ENCODE measurements around the gene ZNF638. TPM values are rescaled to one million over a fixed set of nuclear protein-coding genes. Genes with fewer than 3 reads are reported as not detected.
A peak's percentile ranks its signal among the peaks of the same experiment; 100 is the strongest.

Gene ZNF638
- total and polyA plus RNA-seq, 12 donors: 45.2 to 219 (median 82.8) TPM

DNA sequence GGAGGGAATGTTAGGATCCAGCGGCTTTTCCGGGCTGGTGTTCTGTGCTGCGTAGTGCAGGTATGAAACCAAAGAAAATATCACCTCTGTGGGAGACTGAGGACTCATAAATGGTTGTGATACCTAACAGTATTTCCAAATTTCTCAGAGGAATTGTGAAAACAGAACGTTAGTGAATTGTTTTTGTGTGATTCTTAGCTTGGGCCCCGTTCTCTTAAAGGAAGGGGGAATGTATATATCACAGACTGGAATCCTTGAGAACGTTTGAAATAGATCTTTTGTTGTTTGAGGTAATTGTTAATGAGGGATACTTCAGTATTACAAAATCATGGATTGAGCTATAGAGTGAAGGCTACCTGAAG is 834 bp downstream of the ZNF638 start:
- no peaks in the 10 kb centered on the region for H3K9me3 ChIP-seq
- WGBS, 2 donors: 1% methylated on average over 6 of the region's 6 CpGs
- DNase-seq (no peak), ATAC-seq (no peak)
- no peaks in the 10 kb centered on the region for H3K27me3 ChIP-seq
- H3K36me3 ChIP-seq: peaks cover 0 to 11% (median 0%) of the 10 kb centered on the region in 9 donors
- H3K4me1 ChIP-seq: peaks cover 3 to 58% (median 44%) of the 10 kb centered on the region in 9 donors
- TF ChIP-seq, protein P1, sequence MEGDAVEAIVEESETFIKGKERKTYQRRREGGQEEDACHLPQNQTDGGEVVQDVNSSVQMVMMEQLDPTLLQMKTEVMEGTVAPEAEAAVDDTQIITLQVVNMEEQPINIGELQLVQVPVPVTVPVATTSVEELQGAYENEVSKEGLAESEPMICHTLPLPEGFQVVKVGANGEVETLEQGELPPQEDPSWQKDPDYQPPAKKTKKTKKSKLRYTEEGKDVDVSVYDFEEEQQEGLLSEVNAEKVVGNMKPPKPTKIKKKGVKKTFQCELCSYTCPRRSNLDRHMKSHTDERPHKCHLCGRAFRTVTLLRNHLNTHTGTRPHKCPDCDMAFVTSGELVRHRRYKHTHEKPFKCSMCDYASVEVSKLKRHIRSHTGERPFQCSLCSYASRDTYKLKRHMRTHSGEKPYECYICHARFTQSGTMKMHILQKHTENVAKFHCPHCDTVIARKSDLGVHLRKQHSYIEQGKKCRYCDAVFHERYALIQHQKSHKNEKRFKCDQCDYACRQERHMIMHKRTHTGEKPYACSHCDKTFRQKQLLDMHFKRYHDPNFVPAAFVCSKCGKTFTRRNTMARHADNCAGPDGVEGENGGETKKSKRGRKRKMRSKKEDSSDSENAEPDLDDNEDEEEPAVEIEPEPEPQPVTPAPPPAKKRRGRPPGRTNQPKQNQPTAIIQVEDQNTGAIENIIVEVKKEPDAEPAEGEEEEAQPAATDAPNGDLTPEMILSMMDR (IDR thresholded peaks at IDR 0.05): no peak
- intact Hi-C loops (cut with DNase I): loop anchor here in 7 of 10 donors (1.0 to 5.0 kb wide), 7 partner anchors 35 to 110 kb away; partner anchors contain the start of gene PAIP2B (in 1 of the 7)
- H3K4me3 ChIP-seq: peak overlapping the region; percentile 71 to 97 (median 84)
- H3K27ac ChIP-seq: peak overlapping the region in 9 of 10 donors; percentile 88 to 96 (median 95)

DNA sequence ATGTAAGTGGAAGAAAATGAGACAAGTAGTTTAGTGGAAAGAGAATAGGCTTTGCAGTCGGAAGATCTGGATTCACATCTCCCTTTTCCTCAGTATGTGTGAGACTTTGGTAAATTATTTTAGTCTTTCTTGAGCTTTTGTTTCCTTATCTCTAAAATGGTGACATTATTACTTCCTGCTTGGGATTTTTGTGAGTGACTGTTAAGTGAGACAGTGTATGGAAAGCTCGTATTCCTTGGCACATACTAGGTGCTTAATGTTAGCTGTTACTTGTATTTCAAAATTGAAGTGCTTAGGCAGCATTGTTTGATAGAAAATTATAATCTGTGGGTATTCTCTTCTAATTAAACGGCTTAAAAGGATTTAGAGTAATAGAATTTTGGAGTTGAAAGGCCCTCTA is 2.0 kb downstream of the ZNF638 start:
- H3K27ac ChIP-seq: peak overlapping the region in 2 of 10 donors; percentile 31 to 95
- intact Hi-C loops (cut with DNase I): loop anchor here in 7 of 10 donors (2.0 to 5.0 kb wide), 6 partner anchors 36 to 111 kb away; partner anchors contain the start of gene PAIP2B (in 1 of the 7)
- no peaks in the 10 kb centered on the region for H3K9me3 ChIP-seq
- ATAC-seq: no peak
- peaks cover 0 to 11% (median 0%) of the 10 kb centered on the region in 9 donors for H3K36me3 ChIP-seq
- whole genome bisulfite sequencing, 2 donors: 47% methylated on average over 3 of the region's 3 CpGs
- TF ChIP-seq, protein P1 (IDR thresholded peaks at IDR 0.05): no peak
- DNase-seq: no peak
- peaks cover 5 to 70% (median 57%) of the 10 kb centered on the region in 9 donors for H3K4me1 ChIP-seq
- H3K27me3 ChIP-seq: no peaks in the 10 kb centered on the region
- peak overlapping the region in 8 of 10 donors; percentile 71 to 97 (median 88) for H3K4me3 ChIP-seq

DNA sequence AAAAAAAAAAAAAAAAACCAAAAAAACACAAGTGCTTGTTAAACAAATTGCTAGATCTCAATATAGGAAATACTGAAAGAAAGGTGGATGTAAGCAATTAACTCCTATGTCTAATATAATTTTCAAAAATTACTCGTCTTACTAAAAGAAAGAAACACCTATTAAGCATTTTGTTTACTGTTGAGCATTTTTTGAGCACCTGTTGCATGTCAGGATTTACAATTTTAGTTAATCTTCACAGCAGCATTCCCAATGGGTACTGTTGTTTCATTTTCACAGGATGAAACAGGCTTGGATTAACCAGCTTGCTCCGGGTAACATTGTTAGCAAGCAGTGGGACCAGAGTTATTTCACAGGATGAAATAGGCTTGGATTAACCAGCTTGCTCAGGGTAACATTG is 4.8 kb downstream of the ZNF638 start:
- TF ChIP-seq, protein P1 (IDR thresholded peaks at IDR 0.05): no peak
- Histone ChIP-seq H3K4me3 (no peak overlapping the region), H3K27me3 (no peaks in the 10 kb centered on the region), H3K36me3 (peaks cover 0 to 15% (median 0%) of the 10 kb centered on the region in 9 donors), H3K9me3 (no peaks in the 10 kb centered on the region), H3K4me1 (peaks cover 5 to 91% (median 76%) of the 10 kb centered on the region in 9 donors), H3K27ac (no peak overlapping the region)
- DNase-seq: no peak
- 64 to 69% methylated on average over 2 of the region's 2 CpGs for WGBS, 2 donors
- ATAC-seq: no peak
- intact Hi-C loops (cut with DNase I): no loop called here

DNA sequence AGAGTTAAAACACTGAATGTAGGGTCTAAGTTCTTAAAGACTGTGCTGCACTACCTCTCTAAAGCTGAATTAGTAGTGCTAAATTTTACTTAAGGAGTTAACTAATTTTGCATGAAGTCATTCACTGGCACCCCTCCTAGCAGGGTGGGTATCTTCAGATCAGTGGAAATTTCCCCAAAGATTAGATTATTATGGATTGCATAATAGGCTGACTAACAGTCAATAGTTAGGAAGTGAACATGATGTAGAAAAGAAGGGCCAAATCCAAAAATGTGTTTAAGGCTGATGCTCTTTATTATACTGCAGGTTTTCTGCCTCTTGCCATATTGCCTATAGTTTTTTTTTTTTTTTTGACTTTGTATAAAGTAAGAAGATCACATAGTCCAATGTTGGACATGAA is 5.2 kb downstream of the ZNF638 start:
- Histone ChIP-seq H3K9me3 (no peaks in the 10 kb centered on the region), H3K27me3 (no peaks in the 10 kb centered on the region), H3K4me3 (no peak overlapping the region), H3K36me3 (peaks cover 0 to 15% (median 0%) of the 10 kb centered on the region in 9 donors), H3K4me1 (peaks cover 5 to 95% (median 80%) of the 10 kb centered on the region in 9 donors), H3K27ac (no peak overlapping the region)
- DNase-seq (no peak), ATAC-seq (peak in 1 of 8 donors; percentile 13)
- intact Hi-C loops (cut with DNase I): no loop called here
- TF ChIP-seq, protein P1 (IDR thresholded peaks at IDR 0.05): no peak

Measured in heart right ventricle (tissue), 16 donors.